ENCODE data around the gene IL17RA. TPM values are rescaled to one million over a fixed set of nuclear protein-coding genes. Genes with fewer than 3 reads are reported as not detected.
"Not testable (repeated sequence)": the region's sequence is repeated elsewhere in the genome, so short reads cannot be mapped to it uniquely, and the experiment has no call there.

The IL17RA gene
- polyA plus RNA-seq, 1 donor from 2014 or later = 0.52 TPM

DNA sequence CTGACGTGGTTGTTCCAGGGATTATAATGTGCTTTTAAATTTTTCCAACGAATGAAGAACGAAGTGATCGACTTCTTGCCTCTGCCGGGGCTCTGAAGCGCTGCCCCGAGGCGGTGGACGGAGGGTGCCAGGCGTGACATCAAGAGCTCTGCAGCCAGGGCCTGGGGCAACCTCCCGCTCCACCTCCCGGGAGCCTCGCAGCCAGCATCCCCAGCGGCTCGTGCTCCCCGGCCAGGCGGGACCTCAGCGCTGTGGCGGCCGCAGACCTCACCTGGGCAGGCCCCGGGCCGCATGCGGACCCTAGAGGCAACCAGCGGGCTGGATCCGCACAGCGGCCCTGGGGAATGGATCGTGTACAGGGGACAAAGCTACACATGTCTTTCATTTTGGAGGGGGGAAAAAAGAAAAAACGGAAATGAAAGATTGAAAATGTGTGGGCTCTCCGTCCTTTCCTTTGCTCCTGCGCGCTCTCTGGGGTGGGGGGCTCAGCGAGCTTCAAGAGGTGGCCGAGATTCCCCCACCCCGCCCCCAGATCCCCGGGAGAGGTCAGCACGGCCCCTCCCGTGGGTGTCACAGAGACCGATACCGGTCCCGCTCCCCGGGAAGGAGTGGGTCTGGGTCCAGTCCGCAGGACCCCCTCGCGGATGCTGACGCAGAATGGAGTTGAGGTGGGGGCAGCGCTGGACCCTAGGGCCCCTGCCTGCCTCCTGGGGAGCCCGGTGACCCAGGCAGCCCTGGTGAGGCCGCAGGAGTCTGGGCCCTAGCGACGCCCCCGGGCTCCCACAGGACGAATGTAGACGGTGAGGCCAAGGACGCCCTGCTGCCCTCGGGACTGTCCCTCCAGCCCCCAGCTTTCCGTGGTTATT, 48.6 kb upstream of the IL17RA start:
- H3K27me3 ChIP-seq (ENCODE audit: insufficient read depth, low read depth, low read length); H3K36me3 ChIP-seq (ENCODE audit: insufficient read depth, low read length); H3K79me2 ChIP-seq (replicated peaks; ENCODE audit: insufficient read depth, low read length); H3K9ac ChIP-seq (ENCODE audit: low read length); H2AFZ ChIP-seq (ENCODE audit: low read depth, low read length); H3K27ac ChIP-seq (ENCODE audit: low read length); H3K4me2 ChIP-seq (ENCODE audit: low read length); H3K4me3 ChIP-seq (ENCODE audit: low read length); H3K9me3 ChIP-seq (ENCODE audit: low read length); H4K20me1 ChIP-seq (ENCODE audit: insufficient read depth); H3F3A ChIP-seq (ENCODE audit: insufficient read depth, low read length, poor library complexity, severe bottlenecking); H3K9me2 ChIP-seq (ENCODE audit: insufficient read depth, low read length): not testable (repeated sequence)

DNA sequence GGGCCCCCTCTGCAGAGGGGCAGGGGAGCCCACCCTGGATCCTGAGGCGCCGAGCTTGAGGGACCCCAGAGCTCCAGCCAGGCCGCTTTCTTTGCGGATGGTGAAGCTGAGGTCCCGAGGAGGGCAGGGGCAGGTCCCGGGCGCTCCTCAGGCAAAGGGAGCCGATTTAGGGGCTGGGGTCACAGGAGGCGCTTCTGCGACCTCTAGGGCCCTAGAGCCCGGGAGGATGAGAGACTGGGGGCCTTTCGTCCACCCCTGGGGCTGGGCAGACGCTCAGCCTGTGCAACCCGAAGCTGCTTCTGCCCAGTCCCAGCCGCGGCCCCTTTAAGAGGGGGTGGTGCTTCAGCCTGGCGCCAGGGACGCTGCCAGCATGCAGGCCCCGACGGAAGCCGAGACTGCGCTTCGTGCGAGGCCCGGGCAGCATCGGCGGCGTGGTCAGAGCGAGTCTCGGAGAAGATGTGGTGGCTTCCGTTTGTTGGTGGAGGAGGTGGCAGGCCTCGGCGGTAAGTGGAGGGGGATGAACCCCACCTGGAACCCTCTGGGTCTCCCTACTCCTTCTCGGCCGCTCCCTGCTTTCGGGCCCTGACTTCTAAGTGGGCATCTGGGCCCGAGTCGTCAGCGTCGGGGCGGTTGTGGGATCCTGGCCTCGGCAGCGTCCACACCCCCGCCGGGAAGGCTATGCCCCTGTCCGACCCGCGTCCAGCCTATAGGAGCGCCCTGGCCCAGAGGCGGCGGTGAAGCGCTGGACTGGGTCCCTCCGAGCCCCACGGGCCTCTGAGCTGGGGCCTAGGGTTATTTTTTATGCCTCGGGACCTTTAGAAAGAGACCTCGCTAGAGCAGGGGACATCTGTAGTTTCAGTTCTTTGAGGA, 47.7 kb upstream of the IL17RA start:
- H3K4me2 ChIP-seq (ENCODE audit: low read length); H3K9ac ChIP-seq (ENCODE audit: low read length); H3K9me2 ChIP-seq (ENCODE audit: insufficient read depth, low read length); H3K4me3 ChIP-seq (ENCODE audit: low read length); H2AFZ ChIP-seq (ENCODE audit: low read depth, low read length); H3K27ac ChIP-seq (ENCODE audit: low read length); H3K79me2 ChIP-seq (replicated peaks; ENCODE audit: insufficient read depth, low read length); H3F3A ChIP-seq (ENCODE audit: insufficient read depth, low read length, poor library complexity, severe bottlenecking); H3K9me3 ChIP-seq (ENCODE audit: low read length); H3K27me3 ChIP-seq (ENCODE audit: insufficient read depth, low read depth, low read length); H4K20me1 ChIP-seq (ENCODE audit: insufficient read depth); H3K36me3 ChIP-seq (ENCODE audit: insufficient read depth, low read length): not testable (repeated sequence)

DNA sequence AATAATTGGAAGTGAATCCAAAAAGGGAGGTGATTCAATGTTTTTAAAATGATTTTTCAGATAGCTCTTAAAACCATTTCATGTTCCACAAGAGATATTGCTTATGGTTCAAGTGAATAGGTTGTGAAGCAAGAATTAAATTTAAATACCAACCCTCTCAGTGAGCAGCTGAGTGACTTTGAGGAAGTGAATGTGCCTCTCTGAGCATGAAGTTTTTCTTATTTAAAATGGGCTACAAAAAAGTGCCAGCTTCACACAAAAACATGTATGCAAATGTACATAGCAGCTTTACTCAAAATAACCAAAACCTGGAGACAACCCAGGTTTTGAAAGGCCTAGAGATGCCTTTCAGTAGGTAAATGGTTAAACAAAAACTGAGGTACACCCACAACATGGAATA, 41.3 kb upstream of the IL17RA start:
- no peak overlapping the region for H3K27ac ChIP-seq (ENCODE audit: low read length)
- no peak overlapping the region for H3K4me2 ChIP-seq (ENCODE audit: low read length)
- H3K9me3 ChIP-seq (ENCODE audit: low read length) = no peaks in the 10 kb centered on the region
- no peak overlapping the region for H2AFZ ChIP-seq (ENCODE audit: low read depth, low read length)
- H3K9ac ChIP-seq (ENCODE audit: low read length) = no peak overlapping the region
- no peaks in the 10 kb centered on the region for H3K36me3 ChIP-seq (ENCODE audit: insufficient read depth, low read length)
- no peaks in the 10 kb centered on the region for H3K27me3 ChIP-seq (ENCODE audit: insufficient read depth, low read depth, low read length)
- H3K79me2 ChIP-seq (replicated peaks; ENCODE audit: insufficient read depth, low read length) = no peaks in the 10 kb centered on the region
- TF ChIP-seq, protein P1, sequence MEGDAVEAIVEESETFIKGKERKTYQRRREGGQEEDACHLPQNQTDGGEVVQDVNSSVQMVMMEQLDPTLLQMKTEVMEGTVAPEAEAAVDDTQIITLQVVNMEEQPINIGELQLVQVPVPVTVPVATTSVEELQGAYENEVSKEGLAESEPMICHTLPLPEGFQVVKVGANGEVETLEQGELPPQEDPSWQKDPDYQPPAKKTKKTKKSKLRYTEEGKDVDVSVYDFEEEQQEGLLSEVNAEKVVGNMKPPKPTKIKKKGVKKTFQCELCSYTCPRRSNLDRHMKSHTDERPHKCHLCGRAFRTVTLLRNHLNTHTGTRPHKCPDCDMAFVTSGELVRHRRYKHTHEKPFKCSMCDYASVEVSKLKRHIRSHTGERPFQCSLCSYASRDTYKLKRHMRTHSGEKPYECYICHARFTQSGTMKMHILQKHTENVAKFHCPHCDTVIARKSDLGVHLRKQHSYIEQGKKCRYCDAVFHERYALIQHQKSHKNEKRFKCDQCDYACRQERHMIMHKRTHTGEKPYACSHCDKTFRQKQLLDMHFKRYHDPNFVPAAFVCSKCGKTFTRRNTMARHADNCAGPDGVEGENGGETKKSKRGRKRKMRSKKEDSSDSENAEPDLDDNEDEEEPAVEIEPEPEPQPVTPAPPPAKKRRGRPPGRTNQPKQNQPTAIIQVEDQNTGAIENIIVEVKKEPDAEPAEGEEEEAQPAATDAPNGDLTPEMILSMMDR (IDR thresholded peaks at IDR 0.05; ENCODE audit: poor library complexity, severe bottlenecking) = no peak
- no peak for TF ChIP-seq SMC3 (conservative IDR thresholded peaks at IDR 0.05; ENCODE audit: poor library complexity)
- no peak for TF ChIP-seq MXI1 (conservative IDR thresholded peaks at IDR 0.05; ENCODE audit: poor library complexity, severe bottlenecking)
- TF ChIP-seq EZH2 (IDR thresholded peaks at IDR 0.05; ENCODE audit: borderline replicate concordance, insufficient read depth, low read length, poor library complexity, severe bottlenecking) = no peak
- no peaks in the 10 kb centered on the region for H3F3A ChIP-seq (ENCODE audit: insufficient read depth, low read length, poor library complexity, severe bottlenecking)
- H3K4me3 ChIP-seq (ENCODE audit: low read length) = no peak overlapping the region
- no peaks in the 10 kb centered on the region for H3K9me2 ChIP-seq (ENCODE audit: insufficient read depth, low read length)
- H4K20me1 ChIP-seq (ENCODE audit: insufficient read depth) = no peaks in the 10 kb centered on the region
